Measurements from ENCODE around the gene FNTB. TPM values are rescaled to one million over a fixed set of nuclear protein-coding genes. Genes with fewer than 3 reads are reported as not detected.

FNTB gene
- total and polyA plus RNA-seq, 2 donors (not counting 3 experiments of a cell fraction or from before 2014, with no cell fraction given), result 21.0 to 21.6 TPM

DNA sequence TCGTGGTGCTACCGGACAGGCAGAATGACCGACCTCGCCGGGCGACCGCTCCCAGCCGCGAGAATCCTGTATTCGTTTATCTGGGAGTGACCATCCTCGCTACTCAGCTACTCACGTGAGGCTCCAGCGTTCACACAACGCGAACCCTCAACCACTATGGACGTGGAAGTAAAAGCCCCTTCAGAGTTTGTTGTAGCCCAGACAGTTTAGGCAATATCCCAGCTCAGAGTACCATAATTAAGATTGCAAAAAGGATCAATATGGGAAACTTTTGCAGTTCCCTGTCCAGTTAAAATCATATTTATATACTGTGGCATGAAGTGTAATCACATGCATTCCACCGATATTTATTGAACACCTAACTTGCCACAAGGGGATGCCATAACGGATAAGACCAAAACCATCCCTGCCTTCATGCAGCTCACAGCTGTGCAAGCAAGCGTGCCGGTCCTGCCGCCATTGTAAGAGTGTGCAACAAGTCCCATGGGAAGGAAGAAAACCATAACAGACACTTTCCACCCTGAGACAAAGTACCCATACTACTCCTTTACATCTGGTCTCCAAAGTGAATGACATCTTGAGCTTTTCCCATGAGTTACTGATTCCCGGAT, 116.6 kb downstream of the FNTB start:
- CTCF ChIA-PET, result interaction anchor here (0.7 to 2.0 kb wide), 13 partner anchors 8 to 721 kb away, joined by 3 to 6 read pairs (median 4); partner anchors contain the start of gene FNTB
- Histone ChIP-seq H3K79me2 (ENCODE audit: control insufficient read depth, insufficient read depth, low read length) (peaks cover 31% of the 10 kb centered on the region), H3K9me1 (replicated peaks; ENCODE audit: control insufficient read depth, extremely low read depth, insufficient read depth, low read length) (no peaks in the 10 kb centered on the region), H3K36me3 (ENCODE audit: control insufficient read depth in 2 of 2, extremely low read depth in 1 of 2, insufficient read depth in 2 of 2, low read length in 2 of 2) (no peaks in the 10 kb centered on the region), H3K4me3 (replicated peaks in 1 of 3; ENCODE audit: insufficient read depth in 1 of 3, low read depth in 1 of 3, low read length in 3 of 3) (peak overlapping the region; percentile 50 to 93 (median 75)), H4K20me1 (replicated peaks; ENCODE audit: control insufficient read depth, extremely low read depth, insufficient read depth, low read length) (peaks cover 3% of the 10 kb centered on the region), H3K4me2 (ENCODE audit: insufficient read depth, low read length) (peak overlapping the region; percentile 93), H3K9me3 (replicated peaks; ENCODE audit: control insufficient read depth, insufficient read depth, low read length) (no peaks in the 10 kb centered on the region), H3K4me1 (ENCODE audit: control insufficient read depth, extremely low read depth, insufficient read depth, low read length) (peaks cover 31% of the 10 kb centered on the region), H3K27ac (ENCODE audit: insufficient read depth, low read depth, low read length) (no peak overlapping the region), H3K9ac (replicated peaks; ENCODE audit: extremely low read depth, insufficient read depth, low read length) (peak overlapping the region; percentile 39), H3K27me3 (ENCODE audit: control insufficient read depth in 2 of 2, insufficient read depth in 2 of 2, low read length in 2 of 2) (no peaks in the 10 kb centered on the region), H2AFZ (ENCODE audit: low read depth, low read length) (peak overlapping the region; percentile 80)
- TF ChIP-seq EZH2 (IDR thresholded peaks at IDR 0.05; ENCODE audit: borderline replicate concordance, low read depth, low read length, severe bottlenecking) (no peak), FOS (IDR thresholded peaks at IDR 0.05; ENCODE audit: borderline replicate concordance, insufficient read depth, low read length) (no peak), JUN (IDR thresholded peaks at IDR 0.05; ENCODE audit: borderline replicate concordance, insufficient read depth, insufficient read length, low read depth) (no peak), GATA2 (IDR thresholded peaks at IDR 0.05; ENCODE audit: insufficient read depth, insufficient read length, low read depth, low read length) (no peak), POLR2A (IDR thresholded peaks at IDR 0.05; ENCODE audit: low read depth, low read length) (no peak), POLR2AphosphoS5 (IDR thresholded peaks at IDR 0.05; ENCODE audit: insufficient read depth, low read depth, low read length) (no peak)
- TF ChIP-seq, protein P1, sequence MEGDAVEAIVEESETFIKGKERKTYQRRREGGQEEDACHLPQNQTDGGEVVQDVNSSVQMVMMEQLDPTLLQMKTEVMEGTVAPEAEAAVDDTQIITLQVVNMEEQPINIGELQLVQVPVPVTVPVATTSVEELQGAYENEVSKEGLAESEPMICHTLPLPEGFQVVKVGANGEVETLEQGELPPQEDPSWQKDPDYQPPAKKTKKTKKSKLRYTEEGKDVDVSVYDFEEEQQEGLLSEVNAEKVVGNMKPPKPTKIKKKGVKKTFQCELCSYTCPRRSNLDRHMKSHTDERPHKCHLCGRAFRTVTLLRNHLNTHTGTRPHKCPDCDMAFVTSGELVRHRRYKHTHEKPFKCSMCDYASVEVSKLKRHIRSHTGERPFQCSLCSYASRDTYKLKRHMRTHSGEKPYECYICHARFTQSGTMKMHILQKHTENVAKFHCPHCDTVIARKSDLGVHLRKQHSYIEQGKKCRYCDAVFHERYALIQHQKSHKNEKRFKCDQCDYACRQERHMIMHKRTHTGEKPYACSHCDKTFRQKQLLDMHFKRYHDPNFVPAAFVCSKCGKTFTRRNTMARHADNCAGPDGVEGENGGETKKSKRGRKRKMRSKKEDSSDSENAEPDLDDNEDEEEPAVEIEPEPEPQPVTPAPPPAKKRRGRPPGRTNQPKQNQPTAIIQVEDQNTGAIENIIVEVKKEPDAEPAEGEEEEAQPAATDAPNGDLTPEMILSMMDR (IDR thresholded peaks at IDR 0.05; ENCODE audit: extremely low read depth in 1 of 2, insufficient read depth in 1 of 2, low read depth in 1 of 2, low read length in 2 of 2), result no peak
- TF ChIP-seq, protein P2, sequence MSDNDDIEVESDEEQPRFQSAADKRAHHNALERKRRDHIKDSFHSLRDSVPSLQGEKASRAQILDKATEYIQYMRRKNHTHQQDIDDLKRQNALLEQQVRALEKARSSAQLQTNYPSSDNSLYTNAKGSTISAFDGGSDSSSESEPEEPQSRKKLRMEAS (IDR thresholded peaks at IDR 0.05; ENCODE audit: insufficient read depth, insufficient read length), result no peak
- peak; percentile 53 for FAIRE-seq
- intact Hi-C loops (cut with micrococcal nuclease), result loop anchor here (2.0 to 5.0 kb wide), 3 partner anchors 28 to 154 kb away; partner anchors contain the start of gene FNTB
- POLR2A ChIA-PET, result interaction anchor here (0.7 to 0.9 kb wide), 2 partner anchors 10 to 123 kb away, joined by 4 to 5 read pairs; no protein-coding TSS in a partner anchor
- BruUV-seq (replicated peaks), result no TSS peak
- DNase-seq (ENCODE audit: low read depth, low spot score), result no peak
- dilution Hi-C loops (cut with MboI; ENCODE audit: extremely low pct_ligation_motif_present, low sequenced_read_pairs), result no loop called here

Measured in endothelial cell of umbilical vein (primary cell).